Type B pancreatic cell (in vitro differentiated cells): Measurements from ENCODE around the gene SLCO2A1. TPM values are rescaled to one million over a fixed set of nuclear protein-coding genes. Genes with fewer than 3 reads are reported as not detected.

ENCODE experiments used
- DNase-seq: peaks from one replicate; pipeline ENCODE4 v3.0.0; 2021; ENCODE audit warnings: mixed read lengths; ENCODE audit not compliant: unreplicated experiment; ENCODE audit errors: extremely low spot score
- H3K27ac Mint-ChIP-seq: 2 replicates; pipeline ENCODE4 v1.8.0; 2021; ENCODE audit warnings: mild to moderate bottlenecking, mixed read lengths
- H3K27me3 Mint-ChIP-seq: 2 replicates; pipeline ENCODE4 v1.8.0; 2021; ENCODE audit warnings: mixed read lengths
- H3K36me3 Mint-ChIP-seq: 2 replicates; pipeline ENCODE4 v1.8.0; 2021; ENCODE audit warnings: mixed read lengths
- H3K4me1 Mint-ChIP-seq: one replicate; pipeline ENCODE4 v1.8.0; 2021; ENCODE audit warnings: mixed read lengths; ENCODE audit not compliant: unreplicated experiment
- H3K4me3 Mint-ChIP-seq: 2 replicates; pipeline ENCODE4 v1.8.0; 2021; ENCODE audit warnings: mild to moderate bottlenecking, mixed read lengths
- H3K9me3 Mint-ChIP-seq: 2 replicates; pipeline ENCODE4 v1.8.0; 2021; ENCODE audit warnings: mixed read lengths
- CTCF ChIP-seq: fragments of 200-600 bp; sonication (generic); conservative IDR thresholded peaks from 2 replicates; pipeline ENCODE4 v1.5.0; 2021; ENCODE audit warnings: antibody characterized with exemption, mild to moderate bottlenecking
- total RNA-seq: library from RNA; stranded (reverse); gene quantifications from 2 replicates; pipeline ENCODE4 v1.2.1, GENCODE V29; 2021; ENCODE audit warnings: low replicate concordance

Gene SLCO2A1
- total RNA-seq, 1 donor from 2014 or later, result 3.8 TPM

GRCh38 chr3:133884054-133884886 is 145.5 kb downstream of the SLCO2A1 start:
- Mint-ChIP-seq H3K27ac (no peak overlapping the region), H3K4me1 (no peaks in the 10 kb centered on the region), H3K27me3 (no peaks in the 10 kb centered on the region), H3K4me3 (no peak overlapping the region), H3K9me3 (no peaks in the 10 kb centered on the region), H3K36me3 (peaks cover 7% of the 10 kb centered on the region)
- DNase-seq, result no peak
- TF ChIP-seq CTCF, result no peak

GRCh38 chr3:133883641-133884040 is 146.1 kb downstream of the SLCO2A1 start:
- H3K36me3 Mint-ChIP-seq, result peaks cover 7% of the 10 kb centered on the region
- no peak overlapping the region for H3K4me3 Mint-ChIP-seq
- no peak overlapping the region for H3K27ac Mint-ChIP-seq
- H3K9me3 Mint-ChIP-seq, result peaks cover 3% of the 10 kb centered on the region
- no peak for DNase-seq
- TF ChIP-seq CTCF, result no peak
- no peaks in the 10 kb centered on the region for H3K27me3 Mint-ChIP-seq
- H3K4me1 Mint-ChIP-seq, result no peaks in the 10 kb centered on the region

- H3K4me1 Mint-ChIP-seq, result no peaks in the 10 kb centered on the region
- no peak overlapping the region for H3K4me3 Mint-ChIP-seq
- no peaks in the 10 kb centered on the region for H3K27me3 Mint-ChIP-seq
- peaks cover 9% of the 10 kb centered on the region for H3K9me3 Mint-ChIP-seq
- no peak overlapping the region for H3K27ac Mint-ChIP-seq
- peaks cover 7% of the 10 kb centered on the region for H3K36me3 Mint-ChIP-seq
- DNase-seq, result no peak
- TF ChIP-seq CTCF, result no peak
These were observed 146.6 kb downstream of the SLCO2A1 start for GRCh38 chr3:133882986-133883586.

- no peaks in the 10 kb centered on the region for H3K27me3 Mint-ChIP-seq
- H3K9me3 Mint-ChIP-seq, result peaks cover 13% of the 10 kb centered on the region
- no peak for DNase-seq
- TF ChIP-seq CTCF, result no peak
- no peaks in the 10 kb centered on the region for H3K4me1 Mint-ChIP-seq
- H3K4me3 Mint-ChIP-seq, result no peak overlapping the region
- no peak overlapping the region for H3K27ac Mint-ChIP-seq
- H3K36me3 Mint-ChIP-seq, result peaks cover 7% of the 10 kb centered on the region
These were observed 147.5 kb downstream of the SLCO2A1 start for GRCh38 chr3:133881939-133882825.

- Mint-ChIP-seq H3K4me3 (no peak overlapping the region), H3K4me1 (no peaks in the 10 kb centered on the region), H3K36me3 (peaks cover 7% of the 10 kb centered on the region), H3K27ac (no peak overlapping the region), H3K9me3 (peaks cover 13% of the 10 kb centered on the region), H3K27me3 (no peaks in the 10 kb centered on the region)
- TF ChIP-seq CTCF, result no peak
- no peak for DNase-seq
These were observed 148.2 kb downstream of the SLCO2A1 start for GRCh38 chr3:133881492-133881891.
